ENCODE results near the gene GNB3.
"Not testable (repeated sequence)": the region's sequence is repeated elsewhere in the genome, so short reads cannot be mapped to it uniquely, and the experiment has no call there.

The GNB3 gene

GRCh38 chr12:6886206-6886999 lies 45.7 kb downstream of the GNB3 start:
- not testable (repeated sequence) for DNase-seq

DNA sequence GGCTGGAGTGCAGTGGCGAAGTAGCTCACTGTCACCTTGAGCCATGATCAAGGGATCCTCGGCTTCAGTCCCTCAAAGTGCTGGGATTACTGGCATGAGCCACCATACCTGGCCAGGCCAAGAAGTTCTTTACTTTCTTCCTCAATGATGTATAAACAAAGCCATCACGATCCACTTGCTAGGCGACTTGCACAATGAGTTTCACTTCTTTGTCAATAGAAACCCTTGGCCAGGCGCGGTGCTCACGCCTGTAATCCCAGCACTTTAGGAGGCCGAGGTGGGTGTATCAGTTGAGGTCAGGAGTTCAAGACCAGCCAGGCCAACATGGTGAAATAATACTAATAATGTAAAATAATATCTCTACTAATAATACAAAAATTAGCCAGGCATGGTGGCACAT lies 46.7 kb downstream of the GNB3 start:
- no peak for DNase-seq

GRCh38 chr12:6888360-6888759 lies 47.6 kb downstream of the GNB3 start:
- DNase-seq = no peak

GRCh38 chr12:6888794-6889193 lies 48.1 kb downstream of the GNB3 start:
- DNase-seq = not testable (repeated sequence)

- DNase-seq = not testable (repeated sequence)
Observed at GRCh38 chr12:6889775-6890573, 49.2 kb downstream of the GNB3 start.

DNA sequence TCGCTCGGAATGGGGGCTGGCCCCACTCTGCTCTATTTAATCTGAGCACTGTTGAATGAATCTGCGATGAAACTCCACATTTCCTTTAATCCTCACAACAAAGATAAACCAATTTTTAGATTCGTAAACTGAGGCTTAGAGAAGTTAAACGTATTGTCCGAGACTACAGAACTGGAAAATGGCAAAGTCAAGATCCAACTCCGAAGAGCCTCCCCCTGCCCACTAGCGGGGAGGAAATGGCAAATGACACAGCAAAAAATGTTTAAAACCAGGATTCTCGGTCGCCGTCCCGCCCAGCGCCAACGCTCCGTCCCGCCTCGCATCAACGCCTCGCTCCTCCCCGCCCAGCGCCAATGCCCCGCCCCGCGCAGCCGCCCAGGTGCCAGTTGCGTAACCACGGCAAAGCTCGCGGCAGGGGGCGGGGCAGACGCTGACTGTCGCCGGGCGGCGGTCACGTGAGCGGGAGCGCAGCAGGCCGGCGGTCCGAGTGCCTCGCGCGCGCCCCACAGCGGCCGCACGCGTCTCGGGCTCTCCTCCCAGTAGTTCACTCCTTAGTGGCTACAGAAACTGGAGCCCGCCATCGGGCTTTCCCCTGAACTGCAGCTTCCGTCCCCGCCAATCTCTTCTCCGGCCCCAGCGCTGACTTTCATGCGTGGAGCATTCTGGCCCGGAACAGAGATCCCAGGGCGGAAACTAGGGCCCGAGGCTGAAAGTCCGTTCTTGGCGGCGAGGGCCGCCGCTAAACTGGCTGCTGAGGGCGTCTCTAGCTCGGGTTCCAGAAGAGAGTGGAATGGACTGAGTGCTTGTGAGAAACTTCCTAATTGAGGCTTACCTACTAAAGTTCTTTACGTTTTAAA lies 50.3 kb downstream of the GNB3 start:
- DNase-seq = peak; percentile 68 to 79

DNA sequence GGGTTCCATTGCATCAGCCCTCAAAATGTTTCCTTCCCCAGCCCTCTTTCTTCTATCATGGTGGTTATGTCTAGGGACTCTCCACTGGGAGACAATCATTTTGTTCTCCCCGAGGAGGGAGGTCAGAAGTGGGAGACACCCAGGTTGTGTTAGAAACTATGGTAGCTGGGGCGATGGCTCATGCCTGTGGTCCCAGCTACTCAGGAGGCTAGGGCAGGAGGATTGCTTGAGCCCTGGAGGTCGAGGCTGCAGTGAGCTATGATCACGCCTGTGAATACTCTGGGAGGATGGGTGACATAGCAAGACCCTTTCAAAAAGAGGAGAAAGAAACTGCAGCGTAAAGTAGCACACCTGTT lies 50.9 kb downstream of the GNB3 start:
- DNase-seq = no peak

DNA sequence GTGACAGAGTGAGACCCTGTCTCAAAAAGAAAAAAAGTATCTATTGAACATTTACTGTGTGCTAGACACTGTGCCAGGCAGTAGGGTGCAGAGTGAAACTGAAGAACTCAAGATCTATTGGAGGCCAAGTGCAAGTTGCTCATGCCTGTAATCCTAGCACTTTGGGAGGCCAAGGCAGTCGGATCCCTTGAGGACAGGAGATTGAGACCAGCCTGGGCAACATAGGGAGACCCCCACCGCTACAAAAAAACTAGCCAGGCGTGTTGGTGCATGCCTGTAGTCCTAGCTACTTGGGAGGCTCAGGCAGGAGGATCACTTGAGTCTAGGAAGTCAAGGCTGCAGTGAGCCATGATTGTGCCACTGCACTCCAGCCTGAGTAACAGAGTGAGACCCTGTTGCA lies 52.0 kb downstream of the GNB3 start:
- DNase-seq = not testable (repeated sequence)

GRCh38 chr12:6894321-6894720 lies 53.6 kb downstream of the GNB3 start:
- no peak for DNase-seq

Data from SHP77 (cell line).